Stomach smooth muscle (tissue), 2 donors: ENCODE data around the gene TTC32.

Experiments
- H3K27ac ChIP-seq: one replicate; pipeline ENCODE4 v1.7.0; 2013; ENCODE audit warnings: mild to moderate bottlenecking, low read length, inconsistent platforms
- H3K27me3 ChIP-seq, 2 donors: one replicate each; pipeline ENCODE4 v1.7.0; 2013; ENCODE audit warnings: low read length in 2 of 2; ENCODE audit not compliant: insufficient read depth in 2 of 2, control insufficient read depth in 1 of 2
- H3K36me3 ChIP-seq, 2 donors: one replicate each; pipeline ENCODE4 v1.7.0; 2013; ENCODE audit warnings: low read length in 2 of 2; ENCODE audit not compliant: control insufficient read depth in 2 of 2, insufficient read depth in 2 of 2
- H3K4me1 ChIP-seq: one replicate; pipeline ENCODE4 v1.7.0; 2013; ENCODE audit warnings: low read length; ENCODE audit not compliant: control insufficient read depth, insufficient read depth
- H3K4me3 ChIP-seq, 2 donors: one replicate each; pipeline ENCODE4 v1.7.0; 2013; ENCODE audit warnings: low read length in 2 of 2
- H3K9ac ChIP-seq, 2 donors: one replicate each; pipeline ENCODE4 v1.7.0; 2013; ENCODE audit warnings: low read length in 2 of 2, mild to moderate bottlenecking in 1 of 2
- H3K9me3 ChIP-seq, 2 donors: one replicate each; pipeline ENCODE4 v1.7.0; 2013; ENCODE audit warnings: low read length in 2 of 2; ENCODE audit not compliant: control insufficient read depth in 2 of 2
- donor health status: healthy.
- donor health status: Pancreatic carcinoma.

Gene TTC32

GRCh38 chr2:19850056-19851050 lies 51.4 kb downstream of the TTC32 start:
- Histone ChIP-seq H3K9me3 (no peaks in the 10 kb centered on the region), H3K4me1 (no peaks in the 10 kb centered on the region), H3K27me3 (peaks cover 0 to 5% of the 10 kb centered on the region in 2 donors), H3K27ac (no peak overlapping the region), H3K9ac (no peak overlapping the region), H3K36me3 (no peaks in the 10 kb centered on the region), H3K4me3 (no peak overlapping the region)

- Histone ChIP-seq H3K27ac (no peak overlapping the region), H3K4me1 (no peaks in the 10 kb centered on the region), H3K27me3 (peaks cover 0 to 6% of the 10 kb centered on the region in 2 donors), H3K36me3 (no peaks in the 10 kb centered on the region), H3K9ac (no peak overlapping the region), H3K4me3 (no peak overlapping the region), H3K9me3 (no peaks in the 10 kb centered on the region)
Observed at GRCh38 chr2:19848952-19849351, 52.8 kb downstream of the TTC32 start.

DNA sequence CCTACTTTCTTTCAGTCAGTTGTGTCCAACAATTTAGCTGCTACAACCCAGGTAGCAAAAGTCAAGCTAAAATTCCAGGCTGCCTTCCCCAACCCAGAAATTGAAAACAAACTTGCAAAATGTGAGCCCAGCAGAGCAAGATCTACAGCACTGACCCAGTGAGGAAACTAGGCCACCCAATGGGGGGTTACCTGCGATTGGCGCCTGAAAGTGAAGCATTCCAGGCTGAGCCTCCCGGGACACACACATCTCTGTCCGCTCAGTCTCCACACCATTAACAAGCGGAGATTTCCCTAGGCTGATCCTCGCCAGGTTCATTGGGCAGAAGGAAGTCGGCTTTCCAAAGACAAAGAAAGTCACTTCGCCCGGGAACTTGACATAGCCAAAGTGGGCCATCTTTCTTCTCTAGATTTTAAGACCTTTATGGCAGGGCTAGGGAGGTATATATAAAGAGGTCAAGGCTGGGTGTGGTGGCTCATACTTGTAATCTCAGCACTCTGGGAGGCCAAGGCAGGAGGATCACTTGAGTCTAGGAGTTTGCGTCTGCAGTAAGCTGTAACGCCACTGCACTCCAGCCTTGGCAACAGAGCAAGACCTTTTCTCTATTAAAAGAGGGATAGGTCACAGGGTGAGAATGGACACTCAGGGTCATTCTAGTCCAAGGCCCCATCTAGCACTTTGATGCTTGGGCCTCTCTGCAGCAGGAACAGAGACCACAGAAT lies 53.6 kb downstream of the TTC32 start:
- Histone ChIP-seq H3K4me3 (no peak overlapping the region), H3K27me3 (peaks cover 0 to 6% of the 10 kb centered on the region in 2 donors), H3K4me1 (no peaks in the 10 kb centered on the region), H3K9ac (no peak overlapping the region), H3K9me3 (no peaks in the 10 kb centered on the region), H3K36me3 (no peaks in the 10 kb centered on the region), H3K27ac (no peak overlapping the region)

DNA sequence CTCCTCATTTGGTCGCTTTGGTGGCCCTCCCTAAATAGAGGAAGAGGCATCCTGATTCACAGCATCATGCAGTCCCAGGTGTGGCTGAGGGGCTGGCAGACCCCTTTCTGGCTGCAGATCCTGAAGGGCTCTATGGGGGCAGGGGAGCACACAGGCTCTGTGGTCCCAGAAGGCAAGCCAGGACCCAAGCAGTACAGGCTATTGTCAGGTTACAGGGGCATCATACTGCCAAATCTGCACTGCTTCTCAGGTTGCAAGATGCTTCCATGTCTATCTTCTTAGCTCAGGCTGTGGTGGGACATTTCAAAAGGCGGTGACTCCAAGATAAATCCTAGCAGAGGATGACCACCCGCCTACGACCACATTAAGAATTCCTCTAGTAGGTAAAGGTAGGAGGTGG lies 54.3 kb downstream of the TTC32 start:
- no peaks in the 10 kb centered on the region for H3K9me3 ChIP-seq
- H3K4me3 ChIP-seq = no peak overlapping the region
- H3K4me1 ChIP-seq = no peaks in the 10 kb centered on the region
- H3K9ac ChIP-seq = no peak overlapping the region
- no peak overlapping the region for H3K27ac ChIP-seq
- H3K27me3 ChIP-seq = peaks cover 0 to 6% of the 10 kb centered on the region in 2 donors
- H3K36me3 ChIP-seq = no peaks in the 10 kb centered on the region
